Parathyroid adenoma (tissue), 2 donors: ENCODE results near the gene HOXA6.

Source experiments
- H2AFZ ChIP-seq: fragments of 300-600 bp; sonication (generic); one replicate; pipeline ENCODE4 v1.7.0; 2017; ENCODE audit warnings: antibody characterized with exemption, mild to moderate bottlenecking
- H3K27ac ChIP-seq: fragments of 300-600 bp; sonication (generic); one replicate; pipeline ENCODE4 v1.7.0; 2017
- H3K27me3 ChIP-seq: fragments of 300-600 bp; sonication (generic); one replicate; pipeline ENCODE4 v1.7.0; 2017; ENCODE audit warnings: low read length; ENCODE audit not compliant: control insufficient read depth, insufficient read depth
- H3K36me3 ChIP-seq: fragments of 300-600 bp; sonication (generic); one replicate; pipeline ENCODE4 v1.7.0; 2017; ENCODE audit warnings: low read length; ENCODE audit not compliant: control insufficient read depth, insufficient read depth
- H3K4me1 ChIP-seq: fragments of 300-600 bp; sonication (generic); one replicate; pipeline ENCODE4 v1.7.0; 2017; ENCODE audit warnings: control low read depth
- H3K4me2 ChIP-seq: fragments of 300-600 bp; sonication (generic); one replicate; pipeline ENCODE4 v1.7.0; 2017; ENCODE audit warnings: low read length
- H3K4me3 ChIP-seq: fragments of 300-600 bp; sonication (generic); one replicate; pipeline ENCODE4 v1.7.0; 2017; ENCODE audit warnings: low read depth, low read length
- H3K79me2 ChIP-seq: fragments of 300-600 bp; sonication (generic); one replicate; pipeline ENCODE4 v1.7.0; 2017; ENCODE audit warnings: control low read depth
- H3K9ac ChIP-seq: fragments of 300-600 bp; sonication (generic); one replicate; pipeline ENCODE4 v1.7.0; 2017; ENCODE audit warnings: mild to moderate bottlenecking
- H3K9me3 ChIP-seq: fragments of 300-600 bp; sonication (generic); one replicate; pipeline ENCODE4 v1.7.0; 2017; ENCODE audit warnings: low read length; ENCODE audit not compliant: control insufficient read depth
- CTCF ChIP-seq: fragments of 300-600 bp; sonication (generic); IDR thresholded peaks from one replicate; pipeline ENCODE4 v1.7.0; 2017; ENCODE audit warnings: antibody characterized with exemption, mild to moderate bottlenecking
- donor health status: primary hyperparathyroidism.

Gene HOXA6

GRCh38 chr7:27157702-27158431 lies 10.3 kb upstream of the HOXA6 start:
- TF ChIP-seq CTCF, result no peak
- Histone ChIP-seq H3K4me1 (no peaks in the 10 kb centered on the region), H3K36me3 (no peaks in the 10 kb centered on the region)

DNA sequence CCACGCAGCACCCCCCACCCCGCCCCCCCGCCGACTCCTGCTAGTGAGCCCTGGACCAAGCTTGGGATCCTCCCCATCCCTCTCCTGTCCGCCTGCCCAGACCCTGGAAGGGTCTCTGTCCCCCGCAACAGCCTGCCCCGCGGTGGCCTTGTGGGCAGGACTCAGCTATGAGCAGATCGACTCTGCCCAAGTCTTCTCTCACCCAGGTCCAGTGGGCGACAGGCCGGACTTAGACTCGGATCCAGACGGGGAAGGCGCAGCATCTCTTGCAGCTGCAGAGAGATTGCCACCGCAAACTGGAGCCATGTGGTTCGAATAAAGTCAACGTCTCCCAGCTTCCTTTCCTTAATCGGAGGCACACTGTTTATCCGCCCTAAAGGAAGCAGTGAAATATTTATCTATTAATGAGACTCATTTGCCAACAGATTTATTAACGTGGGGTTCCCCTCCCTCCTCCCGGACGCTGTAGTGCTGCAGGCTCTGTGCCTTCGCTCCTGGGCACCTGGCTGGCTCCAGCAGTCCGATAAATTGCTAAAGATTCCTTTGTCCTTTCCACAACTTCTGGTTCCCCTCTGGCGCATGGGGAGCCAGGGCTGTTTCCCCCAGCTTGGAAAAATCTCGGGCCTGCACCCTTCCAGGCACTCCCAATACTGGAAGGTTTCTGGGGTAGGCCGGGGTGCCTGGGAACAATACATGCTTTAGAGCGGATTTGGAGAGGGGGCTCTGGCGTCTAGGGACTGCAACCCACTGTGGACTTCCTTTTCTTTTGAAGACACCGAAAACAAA lies 9.5 kb upstream of the HOXA6 start:
- Histone ChIP-seq H3K27me3 (peaks cover 32% of the 10 kb centered on the region), H3K36me3 (no peaks in the 10 kb centered on the region), H3K4me3 (no peak overlapping the region), H3K27ac (no peak overlapping the region), H3K9me3 (no peaks in the 10 kb centered on the region), H3K9ac (no peak overlapping the region), H2AFZ (no peak overlapping the region), H3K79me2 (no peaks in the 10 kb centered on the region), H3K4me1 (no peaks in the 10 kb centered on the region), H3K4me2 (no peak overlapping the region)
- no peak for TF ChIP-seq CTCF

More at GRCh38 chr7:27157702-27158431, 10.3 kb upstream of the HOXA6 start:
- peaks cover 32% of the 10 kb centered on the region for H3K27me3 ChIP-seq
- no peaks in the 10 kb centered on the region for H3K9me3 ChIP-seq
- H3K27ac ChIP-seq, result no peak overlapping the region
- H3K4me2 ChIP-seq, result no peak overlapping the region
- no peak overlapping the region for H2AFZ ChIP-seq
- H3K9ac ChIP-seq, result no peak overlapping the region
- no peaks in the 10 kb centered on the region for H3K79me2 ChIP-seq
- H3K4me3 ChIP-seq, result no peak overlapping the region

- no peaks in the 10 kb centered on the region for H3K4me1 ChIP-seq
- H3K4me2 ChIP-seq, result peak within 1 kb of the TSS; percentile 50
- H3K4me3 ChIP-seq, result peak within 1 kb of the TSS; percentile 35
- no peak within 1 kb of the TSS for H2AFZ ChIP-seq
- peaks cover 32% of the 10 kb centered on the region for H3K27me3 ChIP-seq
- TF ChIP-seq CTCF, result no peak
- no peaks in the 10 kb centered on the region for H3K9me3 ChIP-seq
- no peaks in the 10 kb centered on the region for H3K36me3 ChIP-seq
- H3K27ac ChIP-seq, result no peak within 1 kb of the TSS
- no peaks in the 10 kb centered on the region for H3K79me2 ChIP-seq
- H3K9ac ChIP-seq, result no peak within 1 kb of the TSS
Observed at GRCh38 chr7:27156508-27156898, 8.9 kb upstream of the HOXA6 start, which contains the start of gene HOXA7. TSS of gene HOXA7 (minus strand) at chr7:27156675. CDS start at chr7:27156545, 130 bp downstream.

DNA sequence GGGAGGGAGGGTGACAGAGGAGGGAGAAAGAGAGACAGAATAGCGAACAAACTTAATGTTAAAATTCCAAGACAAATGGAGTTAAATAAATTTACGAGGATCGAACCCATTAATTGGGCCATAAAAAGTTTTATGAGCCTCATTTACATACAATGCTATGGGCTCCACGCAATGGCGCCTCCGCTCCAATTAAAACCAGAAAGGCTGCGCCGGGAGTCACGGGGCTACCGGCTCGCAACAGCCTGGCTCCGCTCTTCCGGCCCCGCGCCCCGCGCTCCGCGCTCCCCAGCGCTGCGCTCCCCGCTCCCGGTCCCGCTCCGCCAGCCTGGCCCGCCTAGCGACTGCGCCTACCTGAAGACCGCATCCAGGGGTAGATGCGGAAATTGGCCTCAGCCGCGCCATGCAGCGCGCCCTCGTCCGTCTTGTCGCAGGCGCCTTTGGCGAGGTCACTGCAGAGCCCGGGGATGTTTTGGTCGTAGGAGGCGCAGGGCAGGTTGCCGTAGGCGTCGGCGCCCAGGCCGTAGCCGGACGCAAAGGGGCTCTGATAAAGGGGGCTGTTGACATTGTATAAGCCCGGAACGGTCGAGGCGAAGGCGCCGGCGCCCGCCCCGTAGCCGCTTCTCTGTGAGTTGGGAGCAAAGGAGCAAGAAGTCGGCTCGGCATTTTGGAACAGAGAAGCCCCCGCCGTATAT lies 8.4 kb upstream of the HOXA6 start:
- no peak for TF ChIP-seq CTCF
- H3K4me1 ChIP-seq, result no peaks in the 10 kb centered on the region
- no peaks in the 10 kb centered on the region for H3K79me2 ChIP-seq
- H3K27ac ChIP-seq, result no peak overlapping the region
- no peak overlapping the region for H2AFZ ChIP-seq
- H3K27me3 ChIP-seq, result peaks cover 32% of the 10 kb centered on the region
- peak overlapping the region; percentile 50 for H3K4me2 ChIP-seq
- H3K4me3 ChIP-seq, result peak overlapping the region; percentile 35
- H3K36me3 ChIP-seq, result no peaks in the 10 kb centered on the region
- H3K9ac ChIP-seq, result no peak overlapping the region
- H3K9me3 ChIP-seq, result no peaks in the 10 kb centered on the region
